IPS-NIHi7 (cell line): ENCODE data around the gene BIRC5.

ENCODE experiments used
- DNase-seq: peaks from one replicate; pipeline ENCODE4 v3.0.0; 2012; ENCODE audit warnings: mixed read lengths; ENCODE audit errors: extremely low spot score

Gene BIRC5

DNA sequence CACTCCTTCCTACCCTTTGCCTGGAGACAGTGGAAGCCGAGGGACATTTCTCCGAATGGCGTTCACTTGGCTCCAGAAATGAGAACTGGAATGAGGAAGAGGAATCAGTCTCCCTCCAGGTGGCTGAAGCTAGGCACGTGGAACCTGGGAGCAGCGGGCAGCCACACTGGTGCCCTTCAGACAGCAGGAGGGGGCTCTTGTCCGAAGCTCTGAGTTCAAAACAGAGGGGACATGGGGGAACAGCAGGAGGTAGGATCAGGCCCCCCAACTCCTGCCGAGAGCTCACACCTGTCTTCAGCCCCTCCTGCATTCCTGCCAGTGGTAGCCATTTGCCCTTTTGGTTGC is 58.8 kb downstream of the BIRC5 start:
- DNase-seq: no peak

GRCh38 chr17:78273813-78274212 is 59.8 kb downstream of the BIRC5 start:
- DNase-seq: no peak
